GM12873 (cell line): ENCODE data around the gene TNNC1.

ENCODE experiments used
- CTCF ChIP-seq: IDR thresholded peaks from 2 replicates; pipeline ENCODE4 v1.5.1; 2012; ENCODE audit warnings: low read depth, mild to moderate bottlenecking, moderate library complexity, low read length, control low read depth; ENCODE audit not compliant: insufficient read depth; ENCODE audit errors: missing control alignments

Gene TNNC1

GRCh38 chr3:52494886-52495495 is 41.1 kb upstream of the TNNC1 start, which contains the start of gene STAB1:
TSS of gene STAB1 (plus strand) at chr3:52495338. CDS start at chr3:52495414, 76 bp downstream.
- no peak for TF ChIP-seq CTCF

GRCh38 chr3:52494445-52494844 is 40.6 kb upstream of the TNNC1 start:
- no peak for TF ChIP-seq CTCF

GRCh38 chr3:52493232-52494017 is 39.6 kb upstream of the TNNC1 start:
- no peak for TF ChIP-seq CTCF

GRCh38 chr3:52492059-52492458 is 38.2 kb upstream of the TNNC1 start:
- no peak for TF ChIP-seq CTCF

GRCh38 chr3:52490939-52491526 is 37.2 kb upstream of the TNNC1 start:
- no peak for TF ChIP-seq CTCF

GRCh38 chr3:52490035-52490938 is 36.4 kb upstream of the TNNC1 start:
- no peak for TF ChIP-seq CTCF
